ENCODE measurements around the gene COX4I1.

Gene COX4I1

DNA sequence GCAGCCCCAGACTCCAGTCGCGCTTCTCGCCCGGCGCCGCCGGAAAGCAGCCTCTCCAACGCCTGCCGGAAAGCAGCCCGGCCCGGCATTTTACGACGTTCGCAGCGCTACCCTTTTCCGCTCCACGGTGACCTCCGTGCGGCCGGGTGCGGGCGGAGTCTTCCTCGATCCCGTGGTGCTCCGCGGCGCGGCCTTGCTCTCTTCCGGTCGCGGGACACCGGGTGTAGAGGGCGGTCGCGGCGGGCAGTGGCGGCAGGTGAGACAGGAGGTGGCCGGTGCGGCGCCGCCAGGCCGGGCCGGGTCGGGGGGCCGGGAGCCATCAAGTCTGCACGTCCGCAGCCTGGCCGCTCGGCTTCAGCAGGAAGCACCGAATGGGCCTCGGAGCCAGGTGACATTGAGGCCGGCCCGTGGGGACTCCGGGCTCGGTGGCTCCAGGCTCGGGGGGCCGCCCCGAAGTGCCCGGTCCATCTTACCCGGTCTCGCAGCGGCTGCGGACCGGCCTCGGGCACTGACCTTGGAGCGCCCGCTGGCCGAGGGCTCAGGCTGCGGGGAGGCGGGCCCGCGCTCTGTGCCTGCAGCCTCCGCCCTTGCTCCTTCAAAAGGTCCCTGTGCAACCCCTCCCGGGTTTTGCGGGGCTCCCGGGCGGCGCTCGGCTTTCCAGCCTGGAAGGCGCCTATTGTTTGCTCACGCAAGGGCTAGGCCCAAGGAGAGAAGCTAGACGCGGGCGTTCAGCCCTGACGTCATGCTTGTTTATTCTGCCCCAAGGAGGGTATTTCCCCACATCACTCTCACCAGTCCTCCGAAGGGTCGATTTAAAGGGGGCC lies at the start of gene COX4I1, which contains the start of gene EMC8:
Gene COX4I1, plus strand, starts transcription at position 199 of the 824 bp plus-strand sequence. CDS start 1,511 bp downstream, outside the sequence.
Gene EMC8, minus strand, starts transcription at position 48 of the 824 bp plus-strand sequence. CDS start 249 bp downstream, outside the sequence.
- Mint-ChIP-seq H3K36me3 (peaks cover 22% of the 10 kb centered on the region), H3K27me3 (no peaks in the 10 kb centered on the region), H3K4me1 (peaks cover 63% of the 10 kb centered on the region), H3K27ac (peak within 1 kb of the TSS; percentile 97), H3K9me3 (no peaks in the 10 kb centered on the region), H3K4me3 (peak within 1 kb of the TSS; percentile 91)

DNA sequence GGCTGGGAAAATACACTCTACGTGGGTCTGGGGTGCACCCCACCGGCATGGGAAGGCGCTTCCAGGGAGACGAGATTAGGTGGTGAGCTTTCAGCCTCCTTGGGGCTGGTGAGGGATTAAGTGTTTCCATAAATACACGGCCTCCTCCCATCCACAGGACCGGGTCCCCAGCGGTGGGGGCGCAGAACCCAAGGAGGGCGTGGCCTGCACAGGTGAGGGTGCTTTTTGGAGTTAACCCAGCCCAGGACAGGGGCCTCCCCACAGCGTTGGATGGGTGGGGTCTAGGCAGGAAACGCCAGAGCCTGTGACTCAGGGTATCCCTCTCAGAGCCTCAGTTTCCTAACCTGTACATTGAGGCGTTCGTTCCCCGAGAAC lies 49.7 kb upstream of the COX4I1 start:
- Mint-ChIP-seq H3K9me3 (no peaks in the 10 kb centered on the region), H3K4me1 (peaks cover 10% of the 10 kb centered on the region), H3K4me3 (peak overlapping the region; percentile 82), H3K27me3 (peaks cover 16% of the 10 kb centered on the region), H3K27ac (no peak overlapping the region), H3K36me3 (no peaks in the 10 kb centered on the region)

DNA sequence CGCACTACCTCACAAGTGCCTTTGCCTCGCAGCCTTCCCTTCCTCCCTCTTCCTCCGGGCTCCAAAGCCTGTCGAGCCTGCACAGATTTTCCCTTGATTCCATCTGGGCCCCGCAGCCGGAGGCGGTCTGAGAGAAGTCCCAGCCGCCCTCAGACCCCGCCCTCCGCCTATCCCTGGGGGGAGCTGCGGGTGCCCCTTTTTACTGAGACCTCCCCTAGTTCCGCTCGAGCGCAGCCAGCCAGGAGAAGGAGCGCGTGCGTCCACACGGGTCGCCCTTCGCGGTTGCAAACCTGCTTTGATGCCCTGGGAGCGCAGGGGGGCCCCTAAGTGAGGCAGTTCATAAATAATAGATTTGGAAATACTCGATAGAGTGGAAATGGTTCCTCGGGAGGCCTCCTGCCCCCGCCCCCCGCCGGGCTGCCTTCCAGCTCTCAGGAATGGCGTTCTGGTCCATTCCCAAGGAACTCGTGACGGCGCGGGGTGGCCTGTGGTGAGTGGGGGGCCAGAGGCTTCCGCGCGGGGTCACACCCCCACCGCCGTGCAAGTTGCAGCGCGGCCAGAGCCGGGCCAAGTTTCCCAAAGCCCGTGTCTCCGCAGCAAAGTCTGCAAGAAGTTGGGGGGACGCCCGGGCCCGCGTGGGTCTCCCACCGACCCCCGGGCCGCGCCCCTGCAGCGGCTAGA lies 49.2 kb upstream of the COX4I1 start:
- H3K4me3 Mint-ChIP-seq, result peak overlapping the region; percentile 82
- no peaks in the 10 kb centered on the region for H3K36me3 Mint-ChIP-seq
- no peaks in the 10 kb centered on the region for H3K9me3 Mint-ChIP-seq
- peaks cover 16% of the 10 kb centered on the region for H3K27me3 Mint-ChIP-seq
- H3K27ac Mint-ChIP-seq, result no peak overlapping the region
- peaks cover 10% of the 10 kb centered on the region for H3K4me1 Mint-ChIP-seq

DNA sequence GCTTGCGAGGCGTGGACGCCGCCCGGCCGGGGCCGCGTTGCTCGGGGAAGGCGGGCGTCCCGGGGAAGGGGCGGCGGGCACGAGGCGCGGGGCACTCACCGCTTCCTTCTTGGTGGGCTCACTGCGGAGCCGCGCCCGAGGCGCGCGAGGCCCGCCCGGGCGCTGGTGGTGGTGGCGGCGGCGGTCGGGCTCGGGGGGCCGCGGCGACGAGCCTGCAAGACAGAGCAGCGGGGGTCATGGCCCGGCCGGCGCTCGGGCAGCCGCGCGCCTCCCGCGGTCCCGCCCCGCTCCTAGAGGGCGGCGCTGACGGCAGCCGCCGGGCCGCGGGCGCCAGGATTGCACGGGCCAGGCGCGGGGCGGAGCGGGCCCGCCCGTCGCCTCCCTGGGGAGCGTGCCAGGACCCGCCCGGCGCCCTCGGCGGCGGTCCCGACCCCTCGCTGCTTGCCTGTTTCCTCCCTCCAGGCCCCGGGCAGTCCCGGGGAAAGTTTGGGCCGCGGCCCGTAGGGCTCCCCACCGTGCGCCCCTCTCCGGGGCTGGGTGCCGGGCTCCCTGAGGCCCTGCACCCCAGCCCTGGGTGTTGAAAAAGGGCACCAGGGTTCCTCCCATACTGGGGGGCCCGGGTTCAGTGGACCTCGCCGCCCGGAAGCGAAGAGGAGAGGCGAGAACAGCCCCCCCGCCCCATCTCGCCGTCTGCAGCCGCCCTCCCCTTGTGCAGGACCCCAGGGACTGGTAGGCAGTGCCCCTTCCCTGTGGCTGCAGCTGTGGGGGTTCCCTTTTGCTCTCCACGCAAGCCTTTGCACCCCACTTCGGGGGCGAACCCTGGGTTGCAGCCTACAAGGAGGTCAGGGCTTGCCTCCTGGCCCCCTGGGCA lies 48.4 kb upstream of the COX4I1 start, which contains the start of gene C16orf74:
Gene C16orf74, minus strand, starts transcription at position 270 of the 871 bp plus-strand sequence. CDS start 15,879 bp downstream, outside the sequence.
- no peak within 1 kb of the TSS for H3K27ac Mint-ChIP-seq
- H3K4me3 Mint-ChIP-seq, result peak within 1 kb of the TSS; percentile 82
- no peaks in the 10 kb centered on the region for H3K9me3 Mint-ChIP-seq
- peaks cover 16% of the 10 kb centered on the region for H3K27me3 Mint-ChIP-seq
- peaks cover 10% of the 10 kb centered on the region for H3K4me1 Mint-ChIP-seq
- no peaks in the 10 kb centered on the region for H3K36me3 Mint-ChIP-seq

GRCh38 chr16:85751698-85752501 lies 47.6 kb upstream of the COX4I1 start:
- peak overlapping the region; percentile 47 for H3K4me3 Mint-ChIP-seq
- no peaks in the 10 kb centered on the region for H3K36me3 Mint-ChIP-seq
- peaks cover 16% of the 10 kb centered on the region for H3K27me3 Mint-ChIP-seq
- H3K4me1 Mint-ChIP-seq, result peaks cover 10% of the 10 kb centered on the region
- H3K27ac Mint-ChIP-seq, result no peak overlapping the region
- no peaks in the 10 kb centered on the region for H3K9me3 Mint-ChIP-seq

DNA sequence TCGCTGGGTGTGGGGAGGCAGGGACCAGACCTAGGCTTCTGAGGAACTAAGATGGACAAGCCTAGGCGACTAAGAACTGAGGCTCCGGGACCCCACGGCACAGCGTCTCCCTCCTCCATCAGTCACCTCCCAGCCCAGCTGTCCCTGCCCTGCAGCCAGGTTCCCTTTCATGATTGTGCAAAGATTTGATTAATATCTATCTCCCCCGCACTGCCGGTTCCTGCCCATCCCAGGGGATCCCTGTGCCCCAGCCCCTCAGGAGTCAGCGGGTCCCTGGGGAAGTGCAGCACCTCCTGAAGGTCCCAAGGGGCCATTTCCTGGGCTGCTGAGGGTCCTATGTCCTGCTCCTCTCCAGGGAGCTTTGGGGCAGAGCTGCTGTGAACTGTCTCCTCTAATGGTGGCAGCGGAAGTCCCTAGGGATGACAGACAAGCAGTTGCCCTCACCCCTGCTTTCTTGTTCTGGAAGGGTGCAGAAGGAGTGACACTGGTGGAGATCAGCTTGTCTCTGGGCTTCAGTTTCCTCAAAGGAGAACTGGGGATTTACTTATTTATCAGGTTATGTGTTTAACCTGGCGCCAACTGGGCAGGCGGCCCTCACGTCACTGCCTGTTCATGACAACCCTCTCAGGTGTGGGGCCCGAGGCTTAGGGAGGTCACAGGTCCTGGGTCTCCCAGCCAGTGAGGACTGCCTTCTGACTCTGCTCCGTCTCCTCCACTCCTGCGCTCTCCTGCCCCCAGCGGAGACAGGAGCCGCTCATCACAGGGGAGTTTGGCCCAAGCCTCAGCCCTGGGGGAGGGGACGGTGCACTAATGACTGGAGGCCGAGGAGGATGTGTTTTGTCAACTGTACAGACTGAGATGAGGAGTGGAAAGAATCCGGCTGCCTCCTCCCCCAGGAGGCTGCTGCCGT lies 46.7 kb upstream of the COX4I1 start:
- Mint-ChIP-seq H3K9me3 (no peaks in the 10 kb centered on the region), H3K4me1 (peaks cover 5% of the 10 kb centered on the region), H3K4me3 (no peak overlapping the region), H3K36me3 (no peaks in the 10 kb centered on the region), H3K27me3 (peaks cover 16% of the 10 kb centered on the region), H3K27ac (no peak overlapping the region)

DNA sequence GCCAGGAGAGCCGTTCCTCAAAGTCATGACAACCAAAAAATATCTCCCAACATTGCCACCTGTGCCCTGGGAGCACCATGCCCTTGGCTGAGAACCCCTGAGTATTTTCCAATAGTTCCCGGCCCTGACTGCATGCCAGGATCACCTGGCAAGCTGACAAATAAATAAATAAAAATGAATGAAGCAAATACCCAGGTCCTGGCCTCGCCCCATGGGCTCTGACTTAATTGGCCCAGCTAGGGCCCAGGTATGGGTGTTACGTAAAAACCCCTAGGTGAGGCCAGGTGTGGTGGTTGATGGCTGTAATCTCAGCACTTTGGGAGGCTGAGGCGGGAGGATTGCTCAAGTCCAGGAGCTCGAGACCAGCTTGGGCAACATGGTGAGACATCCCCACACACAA lies 45.9 kb upstream of the COX4I1 start:
- Mint-ChIP-seq H3K27me3 (peaks cover 12% of the 10 kb centered on the region), H3K4me3 (no peak overlapping the region), H3K4me1 (peaks cover 5% of the 10 kb centered on the region), H3K27ac (no peak overlapping the region), H3K36me3 (no peaks in the 10 kb centered on the region), H3K9me3 (no peaks in the 10 kb centered on the region)

DNA sequence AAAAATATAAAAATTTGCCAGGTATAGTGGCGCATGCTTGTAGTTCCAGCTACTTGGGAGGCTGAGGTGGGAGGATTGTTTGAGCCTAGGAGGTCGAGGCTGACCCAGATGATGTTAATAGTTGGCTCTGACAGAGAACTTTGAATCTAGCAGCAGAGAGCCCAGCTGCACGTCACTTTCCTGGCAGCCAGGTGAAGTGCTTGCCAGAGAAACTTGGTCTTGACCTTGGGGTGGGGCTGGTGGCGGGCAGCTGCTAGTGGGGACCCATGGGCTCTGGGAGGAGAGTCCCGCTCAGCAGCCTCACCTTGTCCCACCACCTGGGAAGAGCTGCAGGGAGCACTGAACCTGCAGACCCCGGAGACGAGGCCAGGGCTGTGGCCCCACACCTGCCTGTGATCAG lies 45.5 kb upstream of the COX4I1 start:
- Mint-ChIP-seq H3K36me3 (no peaks in the 10 kb centered on the region), H3K27ac (no peak overlapping the region), H3K27me3 (peaks cover 11% of the 10 kb centered on the region), H3K4me3 (no peak overlapping the region), H3K9me3 (no peaks in the 10 kb centered on the region), H3K4me1 (peaks cover 9% of the 10 kb centered on the region)

- Mint-ChIP-seq H3K27ac (no peak overlapping the region), H3K4me1 (peaks cover 13% of the 10 kb centered on the region), H3K4me3 (no peak overlapping the region)
These were observed 45.1 kb upstream of the COX4I1 start for GRCh38 chr16:85754413-85754812.

GRCh38 chr16:85755929-85756768 lies 43.3 kb upstream of the COX4I1 start:
- no peak overlapping the region for H3K4me3 Mint-ChIP-seq
- H3K27me3 Mint-ChIP-seq, result peaks cover 10% of the 10 kb centered on the region
- no peaks in the 10 kb centered on the region for H3K36me3 Mint-ChIP-seq
- H3K9me3 Mint-ChIP-seq, result no peaks in the 10 kb centered on the region
- peaks cover 8% of the 10 kb centered on the region for H3K4me1 Mint-ChIP-seq
- no peak overlapping the region for H3K27ac Mint-ChIP-seq

More at GRCh38 chr16:85754413-85754812, 45.1 kb upstream of the COX4I1 start:
- no peaks in the 10 kb centered on the region for H3K36me3 Mint-ChIP-seq
- H3K9me3 Mint-ChIP-seq, result no peaks in the 10 kb centered on the region
- H3K27me3 Mint-ChIP-seq, result peaks cover 14% of the 10 kb centered on the region

DNA sequence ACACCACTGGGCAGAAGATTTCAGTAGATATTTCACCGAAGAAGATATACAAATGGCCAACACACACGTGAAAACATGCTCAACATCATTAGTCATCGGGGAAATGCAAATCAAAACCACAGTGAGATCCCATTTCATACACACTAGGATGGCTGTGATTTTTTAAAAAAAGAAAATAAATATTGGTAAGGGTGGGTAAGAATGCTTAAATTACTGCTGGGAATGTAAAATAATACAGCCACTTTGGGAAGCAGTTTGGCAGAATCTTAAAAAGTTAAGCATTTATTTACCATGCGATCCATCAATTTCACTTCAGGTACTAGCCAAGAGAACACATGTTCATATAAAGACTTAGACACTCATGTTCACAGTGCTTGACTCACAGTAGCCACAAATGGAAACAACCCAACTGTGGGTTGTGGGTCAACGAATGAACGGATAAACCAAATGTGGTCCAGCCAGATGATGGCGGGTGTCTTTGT lies 42.1 kb upstream of the COX4I1 start:
- H3K36me3 Mint-ChIP-seq, result no peaks in the 10 kb centered on the region
- H3K27ac Mint-ChIP-seq, result no peak overlapping the region
- H3K27me3 Mint-ChIP-seq, result peaks cover 7% of the 10 kb centered on the region
- H3K9me3 Mint-ChIP-seq, result no peaks in the 10 kb centered on the region
- peaks cover 8% of the 10 kb centered on the region for H3K4me1 Mint-ChIP-seq
- no peak overlapping the region for H3K4me3 Mint-ChIP-seq

DNA sequence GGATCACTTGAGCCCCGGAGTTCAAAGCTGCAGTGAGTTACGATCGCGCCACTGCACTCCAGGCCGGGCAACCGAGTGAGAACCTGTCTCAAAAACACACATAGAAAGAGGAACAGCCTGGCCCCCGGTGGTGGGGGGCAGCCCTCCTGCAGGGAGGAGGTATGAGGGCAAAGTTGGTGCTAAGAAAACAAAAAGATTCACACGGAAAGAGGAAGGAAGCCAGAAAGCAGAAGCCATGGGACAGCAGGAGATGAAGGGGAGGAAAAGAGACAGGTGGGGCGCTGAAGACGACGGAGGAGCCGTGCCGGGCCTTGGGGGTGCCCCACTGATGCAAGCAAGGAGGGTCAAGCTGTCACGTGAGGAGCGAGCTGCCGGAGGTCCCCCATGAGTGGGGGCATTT lies 40.4 kb upstream of the COX4I1 start:
- H3K27ac Mint-ChIP-seq, result no peak overlapping the region
- peaks cover 8% of the 10 kb centered on the region for H3K4me1 Mint-ChIP-seq
- peak overlapping the region; percentile 30 for H3K4me3 Mint-ChIP-seq
- H3K27me3 Mint-ChIP-seq, result peaks cover 3% of the 10 kb centered on the region
- no peaks in the 10 kb centered on the region for H3K36me3 Mint-ChIP-seq
- no peaks in the 10 kb centered on the region for H3K9me3 Mint-ChIP-seq

Measured in activated naive CD4-positive, alpha-beta T cell treated with anti-CD3 and anti-CD28 coated beads, Interleukin-2, amount 50 U/mL, for 24 hours (primary cell).